Breast epithelium (tissue), 4 donors: ENCODE measurements around the gene LRRC4C. TPM values are rescaled to one million over a fixed set of nuclear protein-coding genes. Genes with fewer than 3 reads are reported as not detected.

Experiments
- DNase-seq, 2 donors: peaks; one replicate each; pipeline ENCODE4 v3.0.0-alpha.2; 2019; ENCODE audit warnings: low spot score in 2 of 2
- H3K27ac ChIP-seq, 2 donors: fragments of 200-600 bp; sonication (generic) in 1 of 2; one replicate each; pipeline ENCODE4 v1.5.1; 2016 to 2019; ENCODE audit warnings: mild to moderate bottlenecking in 1 of 2
- H3K27me3 ChIP-seq, 2 donors: fragments of 200-600 bp; sonication (generic) in 1 of 2; one replicate each; pipeline versions ENCODE4 v1.5.1 to v1.6.0; 2017 to 2019; ENCODE audit warnings: control low read depth in 1 of 2, mild to moderate bottlenecking in 1 of 2
- H3K36me3 ChIP-seq: fragments of 200-600 bp; one replicate; pipeline ENCODE4 v1.5.1; 2019
- H3K4me1 ChIP-seq, 2 donors: fragments of 200-600 bp; sonication (generic); one replicate each; pipeline ENCODE4 v1.5.1; 2016 to 2019; ENCODE audit warnings: control low read depth in 1 of 2
- H3K4me3 ChIP-seq, 3 donors: fragments of 200-600 bp; sonication (generic); 1 replicate in 2 of 3; 2 replicates in 1 of 3; pipeline ENCODE4 v1.5.1; 2016 to 2019; ENCODE audit warnings: mild to moderate bottlenecking in 3 of 3, moderate library complexity in 2 of 3
- H3K9me3 ChIP-seq, 2 donors: fragments of 200-600 bp; sonication (generic) in 1 of 2; one replicate each; pipeline ENCODE4 v1.5.1; 2016 to 2019; ENCODE audit warnings: control low read depth in 1 of 2
- CTCF ChIP-seq, 3 donors: fragments of 450-650 bp; IDR thresholded peaks; one replicate each; pipeline ENCODE4 v1.5.1; 2016 to 2017; ENCODE audit warnings: antibody characterized with exemption in 3 of 3, mild to moderate bottlenecking in 3 of 3, moderate library complexity in 3 of 3
- POLR2A ChIP-seq: fragments of 450-650 bp; IDR thresholded peaks from one replicate; pipeline ENCODE4 v1.6.1; 2016; ENCODE audit warnings: antibody characterized with exemption, mild to moderate bottlenecking, moderate library complexity
- POLR2AphosphoS5 ChIP-seq, 3 donors: sonication (generic); formaldehyde crosslinking; IDR thresholded peaks; one replicate each; pipeline ENCODE4 v1.6.1; 2017; ENCODE audit warnings: antibody characterized with exemption in 3 of 3
- intact Hi-C: fragments of 100-400 bp; cut with DNase I; formaldehyde crosslinking; loops from one replicate; pipeline ENCODE4 v1.15.1; 2023; ENCODE audit warnings: low total_unique reads
- total RNA-seq, 3 donors: library from RNA; depleted of rRNA; stranded (reverse); fragments of >200 nt; gene quantifications; one replicate each; pipeline ENCODE4 v1.1.0, GENCODE V29; 2016

LRRC4C gene
- total RNA-seq, 3 donors from 2014 or later: 2.9 to 15.4 (median 6.6) TPM

GRCh38 chr11:40642284-40642683 is 817.2 kb downstream of the LRRC4C start:
- H3K27ac ChIP-seq: no peak overlapping the region
- TF ChIP-seq POLR2A: no peak
- no peak for DNase-seq
- intact Hi-C loops: no loop called here
- H3K36me3 ChIP-seq: no peaks in the 10 kb centered on the region
- no peaks in the 10 kb centered on the region for H3K27me3 ChIP-seq
- peaks cover 0 to 1% of the 10 kb centered on the region in 2 donors for H3K9me3 ChIP-seq
- H3K4me1 ChIP-seq: no peaks in the 10 kb centered on the region
- H3K4me3 ChIP-seq: no peak overlapping the region

- Histone ChIP-seq H3K36me3 (no peaks in the 10 kb centered on the region), H3K9me3 (no peaks in the 10 kb centered on the region), H3K4me1 (no peaks in the 10 kb centered on the region), H3K4me3 (no peak overlapping the region), H3K27me3 (no peaks in the 10 kb centered on the region), H3K27ac (no peak overlapping the region)
- DNase-seq: no peak
- intact Hi-C loops: no loop called here
- no peak for TF ChIP-seq POLR2A
- no peak for TF ChIP-seq POLR2AphosphoS5 (IDR thresholded peaks at IDR 0.05)
- no peak for TF ChIP-seq CTCF (IDR thresholded peaks at IDR 0.05)
These were observed 839.8 kb downstream of the LRRC4C start for GRCh38 chr11:40619654-40620053.

- H3K27me3 ChIP-seq: no peaks in the 10 kb centered on the region
- H3K27ac ChIP-seq: no peak overlapping the region
- no peaks in the 10 kb centered on the region for H3K36me3 ChIP-seq
- peaks cover 18 to 28% of the 10 kb centered on the region in 2 donors for H3K9me3 ChIP-seq
- intact Hi-C loops: no loop called here
- TF ChIP-seq POLR2AphosphoS5 (IDR thresholded peaks at IDR 0.05): no peak
- TF ChIP-seq POLR2A: no peak
- no peak for TF ChIP-seq CTCF (IDR thresholded peaks at IDR 0.05)
- no peaks in the 10 kb centered on the region for H3K4me1 ChIP-seq
- no peak for DNase-seq
- no peak overlapping the region for H3K4me3 ChIP-seq
These were observed 852.7 kb downstream of the LRRC4C start for GRCh38 chr11:40606800-40607199.

GRCh38 chr11:40602866-40603552 is 856.4 kb downstream of the LRRC4C start:
- intact Hi-C loops: no loop called here

DNA sequence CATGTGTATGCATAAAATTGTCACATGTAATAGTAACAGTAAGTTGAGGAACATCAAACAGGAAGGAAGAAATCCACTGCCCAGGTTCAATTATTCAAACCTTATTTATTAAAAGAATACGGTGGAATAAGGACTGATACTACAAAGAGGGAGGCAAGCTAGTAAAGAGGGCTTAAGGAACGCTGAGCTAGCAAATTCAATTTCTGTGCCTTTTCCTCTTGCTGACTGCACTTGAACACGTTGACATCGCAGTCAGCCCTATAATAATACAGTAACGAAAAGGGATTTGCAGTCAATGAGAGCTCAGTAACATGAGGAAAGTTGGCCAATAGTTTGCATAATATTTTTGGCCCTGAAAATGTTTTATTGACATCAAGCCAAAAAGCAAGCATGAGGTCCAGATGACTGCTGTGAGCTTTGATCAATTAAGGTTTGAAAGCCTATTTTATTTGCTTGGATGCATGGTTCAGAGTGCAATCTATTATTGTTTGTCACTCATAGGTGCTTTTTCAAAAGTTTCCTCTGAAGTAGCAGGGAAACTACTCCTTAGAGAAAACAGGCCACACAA is 861.8 kb downstream of the LRRC4C start:
- Histone ChIP-seq H3K4me1 (no peaks in the 10 kb centered on the region), H3K27ac (no peak overlapping the region), H3K27me3 (no peaks in the 10 kb centered on the region), H3K4me3 (no peak overlapping the region), H3K36me3 (no peaks in the 10 kb centered on the region), H3K9me3 (no peaks in the 10 kb centered on the region)
- TF ChIP-seq POLR2AphosphoS5 (IDR thresholded peaks at IDR 0.05): no peak
- TF ChIP-seq CTCF (IDR thresholded peaks at IDR 0.05): no peak
- TF ChIP-seq POLR2A: no peak
- no peak for DNase-seq
- intact Hi-C loops: no loop called here

More at GRCh38 chr11:40602866-40603552, 856.4 kb downstream of the LRRC4C start:
- Histone ChIP-seq H3K36me3 (no peaks in the 10 kb centered on the region), H3K27me3 (no peaks in the 10 kb centered on the region), H3K4me3 (no peak overlapping the region), H3K9me3 (peaks cover 18 to 28% of the 10 kb centered on the region in 2 donors), H3K27ac (no peak overlapping the region), H3K4me1 (no peaks in the 10 kb centered on the region)
- TF ChIP-seq POLR2A (no peak), POLR2AphosphoS5 (IDR thresholded peaks at IDR 0.05) (no peak), CTCF (IDR thresholded peaks at IDR 0.05) (no peak)
- no peak for DNase-seq
